H1 (cell line): ENCODE data around the gene ACADM. TPM values are rescaled to one million over a fixed set of nuclear protein-coding genes. Genes with fewer than 3 reads are reported as not detected.
"Not testable (repeated sequence)": the region's sequence is repeated elsewhere in the genome, so short reads cannot be mapped to it uniquely, and the experiment has no call there.

ENCODE experiments used
- CTCF ChIA-PET: fragments of 300-600 bp; sonication (Branson Sonifier 250); formaldehyde crosslinking; loops from one replicate; lab custom pipeline; 2021; ENCODE audit not compliant: partially characterized antibody; lab: Charles Lee
- POLR2A ChIA-PET: fragments of 300-600 bp; sonication (Branson Sonifier 250); formaldehyde crosslinking; loops from one replicate; lab custom pipeline; 2021; ENCODE audit warnings: inconsistent platforms; ENCODE audit not compliant: partially characterized antibody; lab: Charles Lee
- DNase-seq, 2 experiments: peaks; one replicate each; pipeline versions ENCODE4 v3.0.0 to v3.0.0-alpha.2; 2010 to 2022; ENCODE audit warnings: low spot score in 2 of 2, low read depth in 1 of 2, mixed read lengths in 1 of 2
- FAIRE-seq: peaks from 2 replicates; lab custom pipeline; 2011; peaks lifted over from hg19 to GRCh38; lab: Jason Lieb, UNC
- H2AFZ ChIP-seq: 2 replicates; pipeline ENCODE4 v1.8.1; 2012; ENCODE audit warnings: low read length, inconsistent platforms
- H2AK5ac ChIP-seq: 2 replicates; pipeline ENCODE4 v1.6.1; 2013; ENCODE audit warnings: low read depth, low read length
- H2BK120ac ChIP-seq: replicated peaks from 2 replicates; pipeline ENCODE3; 2013; ENCODE audit warnings: low read depth, low read length, inconsistent platforms
- H2BK12ac ChIP-seq: 2 replicates; pipeline ENCODE4 v1.6.1; 2013; ENCODE audit warnings: low read depth, low read length
- H2BK15ac ChIP-seq: 2 replicates; pipeline ENCODE4 v1.6.1; 2013; ENCODE audit warnings: low read length
- H2BK20ac ChIP-seq: 2 replicates; pipeline ENCODE4 v1.6.1; 2013; ENCODE audit warnings: low read length
- H2BK5ac ChIP-seq: 2 replicates; pipeline ENCODE4 v1.6.1; 2013; ENCODE audit warnings: low read depth, low read length
- H3K14ac ChIP-seq: 2 replicates; pipeline ENCODE4 v1.6.1; 2013; ENCODE audit warnings: inconsistent platforms; ENCODE audit not compliant: insufficient read length
- H3K18ac ChIP-seq: 2 replicates; pipeline ENCODE4 v1.6.1; 2013; ENCODE audit warnings: low read length; ENCODE audit errors: extremely low read depth
- H3K23ac ChIP-seq: 2 replicates; pipeline ENCODE4 v1.6.1; 2013; ENCODE audit warnings: inconsistent platforms; ENCODE audit not compliant: insufficient read length
- H3K23me2 ChIP-seq: 2 replicates; pipeline ENCODE4 v1.6.1; 2013; ENCODE audit warnings: low read depth, low read length
- H3K27ac ChIP-seq: 2 replicates; pipeline ENCODE4 v1.6.1; 2011; ENCODE audit warnings: low read depth, low read length, inconsistent platforms
- H3K27me3 ChIP-seq, 4 experiments: replicated peaks in 1 of 4; 1 replicate in 1 of 4; 2 replicates in 3 of 4; pipeline versions ENCODE4 v1.6.1 to v1.8.1; 2011 to 2013; ENCODE audit warnings: low read length in 3 of 4, mild to moderate bottlenecking in 3 of 4, inconsistent platforms in 2 of 4, mixed read lengths in 2 of 4, moderate library complexity in 1 of 4; ENCODE audit not compliant: control insufficient read depth in 3 of 4, insufficient read depth in 3 of 4; ENCODE audit errors: extremely low read depth in 1 of 4
- H3K36me3 ChIP-seq, 4 experiments: 2 replicates each; pipeline versions ENCODE4 v1.6.1 to v1.8.1; 2011 to 2013; ENCODE audit warnings: mild to moderate bottlenecking in 4 of 4, low read length in 3 of 4, moderate library complexity in 2 of 4, control low read depth in 1 of 4, inconsistent platforms in 1 of 4; ENCODE audit not compliant: insufficient read depth in 4 of 4, control insufficient read depth in 2 of 4
- H3K4ac ChIP-seq: replicated peaks from 2 replicates; pipeline ENCODE3; 2013; ENCODE audit warnings: low read length, low read depth, mixed read lengths, inconsistent platforms; ENCODE audit not compliant: insufficient read length
- H3K4me1 ChIP-seq, 4 experiments: replicated peaks in 1 of 4; 1 replicate in 1 of 4; 2 replicates in 3 of 4; pipeline versions ENCODE4 v1.6.1 to v1.8.1; 2011 to 2013; ENCODE audit warnings: low read length in 3 of 4, inconsistent platforms in 2 of 4, mixed read lengths in 1 of 4; ENCODE audit not compliant: insufficient read depth in 4 of 4, control insufficient read depth in 3 of 4
- H3K4me2 ChIP-seq, 2 experiments: 2 replicates each; pipeline versions ENCODE4 v1.6.1 to v1.8.1; 2011 to 2013; ENCODE audit warnings: low read depth in 2 of 2, low read length in 2 of 2, control low read depth in 1 of 2, inconsistent platforms in 1 of 2, mild to moderate bottlenecking in 1 of 2; ENCODE audit not compliant: insufficient read depth in 1 of 2
- H3K4me3 ChIP-seq, 4 experiments: fragments of 200-600, 300-600 bp in 1 of 4; sonication (generic), shearing (Covaris generic), sonication (Bioruptor Twin) in 1 of 4; 2 replicates each; pipeline versions ENCODE4 v1.5.1 to v1.8.1; 2011 to 2016; ENCODE audit warnings: low read length in 4 of 4, low read depth in 3 of 4, control low read depth in 2 of 4, inconsistent platforms in 2 of 4, mild to moderate bottlenecking in 2 of 4, mixed read lengths in 1 of 4, moderate library complexity in 1 of 4; ENCODE audit not compliant: insufficient read depth in 2 of 4; ENCODE audit errors: extremely low read depth in 1 of 4
- H3K56ac ChIP-seq: replicated peaks from 2 replicates; pipeline ENCODE3; 2013; ENCODE audit warnings: low read depth, mild to moderate bottlenecking, mixed read lengths, low read length, inconsistent platforms; ENCODE audit not compliant: insufficient read length
- H3K79me1 ChIP-seq: 2 replicates; pipeline ENCODE4 v1.6.1; 2013; ENCODE audit warnings: low read depth, low read length, control low read depth
- H3K79me2 ChIP-seq, 2 experiments: 2 replicates each; pipeline versions ENCODE4 v1.6.1 to v1.8.1; 2012 to 2013; ENCODE audit warnings: low read length in 2 of 2, mild to moderate bottlenecking in 2 of 2, inconsistent platforms in 1 of 2; ENCODE audit not compliant: insufficient read depth in 2 of 2, control insufficient read depth in 1 of 2
- H3K9ac ChIP-seq, 4 experiments: replicated peaks in 1 of 4; 1 replicate in 1 of 4; 2 replicates in 3 of 4; pipeline versions ENCODE4 v1.6.1 to v1.8.1; 2011 to 2013; ENCODE audit warnings: low read depth in 3 of 4, low read length in 3 of 4, control low read depth in 2 of 4, mild to moderate bottlenecking in 2 of 4, moderate library complexity in 2 of 4, inconsistent platforms in 1 of 4; ENCODE audit errors: extremely low read depth in 1 of 4
- H3K9me3 ChIP-seq, 2 experiments: 2 replicates each; pipeline versions ENCODE4 v1.6.1 to v1.8.1; 2012 to 2013; ENCODE audit warnings: mild to moderate bottlenecking in 2 of 2, moderate library complexity in 2 of 2, control low read depth in 1 of 2, inconsistent platforms in 1 of 2, low read depth in 1 of 2, low read length in 1 of 2, mixed read lengths in 1 of 2; ENCODE audit not compliant: insufficient read depth in 2 of 2
- H4K20me1 ChIP-seq, 2 experiments: replicated peaks in 1 of 2; 2 replicates each; pipeline versions ENCODE3 to v1.8.1; 2011 to 2013; ENCODE audit warnings: inconsistent platforms in 2 of 2, low read length in 2 of 2, mild to moderate bottlenecking in 1 of 2; ENCODE audit not compliant: insufficient read depth in 2 of 2, control insufficient read depth in 1 of 2
- H4K5ac ChIP-seq: 2 replicates; pipeline ENCODE4 v1.6.1; 2013; ENCODE audit warnings: low read length, low read depth, mixed read lengths, inconsistent platforms; ENCODE audit not compliant: insufficient read length
- H4K8ac ChIP-seq: 2 replicates; pipeline ENCODE4 v1.8.0; 2013; ENCODE audit warnings: mild to moderate bottlenecking, moderate library complexity, low read length, inconsistent platforms; ENCODE audit not compliant: insufficient read depth; ENCODE audit errors: extremely low read depth
- H4K91ac ChIP-seq: replicated peaks from 2 replicates; pipeline ENCODE3; 2013; ENCODE audit warnings: low read length, mixed read lengths, inconsistent platforms; ENCODE audit not compliant: insufficient read length
- WGBS, 2 experiments: shearing (Covaris generic) in 1 of 2; methylation state at CpG; one replicate each; pipeline versions ENCODE4 v1.1.6 to v1.1.7; 2013 to 2015; ENCODE audit warnings: low lambda C conversion rate in 2 of 2, mixed read lengths in 2 of 2, inconsistent platforms in 1 of 2, low coverage in 1 of 2, missing lambda C conversion rate in 1 of 2; ENCODE audit not compliant: insufficient replicate concordance in 2 of 2, insufficient coverage in 1 of 2, insufficient read length in 1 of 2; ENCODE audit errors: extremely low coverage in 1 of 2, missing lambda C conversion rate in 1 of 2; 5-methylcytosine and 5-hydroxymethylcytosine counted together
- polyA plus RNA-seq, 7 experiments: library from polyadenylated mRNA; depleted of rRNA in 3 of 7; stranded (reverse) in 5 of 7; unstranded in 2 of 7; fragments of >200 nt in 5 of 7; fragments of 200-250 nt in 2 of 7; gene quantifications; 1 replicate in 5 of 7; 2 replicates in 1 of 7; 4 replicates in 1 of 7; pipeline versions ENCODE4 v1.2.1 to v1.2.3, GENCODE V29; 2011 to 2013; ENCODE audit warnings: missing spikeins in 2 of 7, mixed read lengths in 2 of 7
- total RNA-seq: library from RNA; stranded (reverse); fragmentation: NEBNext Ultra II Directional; extraction: Animal tissue kit (Norgen Biotek cat#: 25700); gene quantifications from 2 replicates; pipeline ENCODE4 v1.2.1, GENCODE V29; 2021

Gene ACADM
- total and polyA plus RNA-seq, 2 of the 8 experiments (the other 6 are each of a cell fraction or from before 2014, with no cell fraction given) = 14.3 to 40.0 TPM

DNA sequence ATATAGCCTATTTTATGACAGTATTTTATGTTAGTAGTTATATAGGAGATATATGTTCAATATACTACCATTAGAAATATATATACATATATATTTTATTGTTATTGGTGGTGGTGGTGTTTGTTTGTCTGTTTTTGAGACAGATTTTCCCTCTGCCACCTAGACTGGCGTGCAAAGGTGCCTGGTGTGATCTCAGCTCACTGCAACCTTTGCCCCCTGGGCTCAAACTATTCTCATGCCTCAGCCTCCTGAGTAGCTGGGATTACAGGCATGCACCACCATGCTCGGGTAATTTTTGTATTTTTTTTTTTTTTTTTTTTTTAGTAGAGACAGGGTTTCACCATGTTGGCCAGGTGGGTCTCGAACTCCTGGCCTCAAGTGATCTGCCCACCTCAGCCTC is 85.6 kb downstream of the ACADM start:
- H3K4me2 ChIP-seq, POLR2A ChIA-PET, H2AK5ac ChIP-seq, H3K27ac ChIP-seq, H4K20me1 ChIP-seq, H3K9ac ChIP-seq, H3K18ac ChIP-seq, H3K14ac ChIP-seq, H4K5ac ChIP-seq, H3K4me1 ChIP-seq, DNase-seq, H2BK5ac ChIP-seq, H4K91ac ChIP-seq, H3K4me3 ChIP-seq, H2BK15ac ChIP-seq, H2AFZ ChIP-seq, H2BK20ac ChIP-seq, H3K23me2 ChIP-seq, H3K9me3 ChIP-seq, H3K56ac ChIP-seq, FAIRE-seq, H3K4ac ChIP-seq, H3K79me1 ChIP-seq, H3K79me2 ChIP-seq, H3K27me3 ChIP-seq, H3K23ac ChIP-seq, H2BK120ac ChIP-seq, H3K36me3 ChIP-seq, H2BK12ac ChIP-seq, H4K8ac ChIP-seq: not testable (repeated sequence)
- CTCF ChIA-PET = interaction anchor here (0.7 kb wide), 1 partner anchor 125 kb away, joined by 3 read pairs; no protein-coding TSS in a partner anchor
- 90% methylated on average over 2 of the region's 3 CpGs; no CpG with 5 or more reads in 1 of the 2 experiments for WGBS, 2 experiments
